ENCODE data around the gene E2F4. TPM values are rescaled to one million over a fixed set of nuclear protein-coding genes. Genes with fewer than 3 reads are reported as not detected.

Gene E2F4
- total RNA-seq, 1 experiment from 2014 or later: 74.5 TPM

GRCh38 chr16:67166598-67167168 lies 25.3 kb upstream of the E2F4 start:
- no peak for DNase-seq (ENCODE audit: low read depth, low spot score)
- in situ Hi-C loops (cut with HindIII; ENCODE audit: low pct_unique_long_range_greater_than_20kb, low sequenced_read_pairs): no loop called here

GRCh38 chr16:67167588-67167987 lies 24.4 kb upstream of the E2F4 start:
- Histone ChIP-seq H3K4me1 (ENCODE audit: control insufficient read depth, insufficient read depth, low read length) (peaks cover 14% of the 10 kb centered on the region), H3K9me3 (ENCODE audit: control insufficient read depth, insufficient read depth, low read depth, low read length) (no peaks in the 10 kb centered on the region), H3K36me3 (ENCODE audit: control insufficient read depth, insufficient read depth, low read length) (no peaks in the 10 kb centered on the region; the same call in 1 of the 2 replicates), H3K27ac (ENCODE audit: low read length) (no peak overlapping the region), H3K4me3 (ENCODE audit: low read depth in 2 of 2, low read length in 2 of 2) (no peak overlapping the region), H3K27me3 (ENCODE audit: control insufficient read depth, insufficient read depth, low read length) (no peaks in the 10 kb centered on the region)
- TF ChIP-seq REST (IDR thresholded peaks at IDR 0.05; ENCODE audit: insufficient read depth in 1 of 2, low read depth in 2 of 2, low read length in 1 of 2): no peak
- TF ChIP-seq SIN3A (IDR thresholded peaks at IDR 0.05; ENCODE audit: borderline replicate concordance, insufficient read depth, low read depth, low read length): no peak
- no peak for TF ChIP-seq POLR2AphosphoS5 (IDR thresholded peaks at IDR 0.05; ENCODE audit: low read depth, low read length)
- TF ChIP-seq, protein P1, sequence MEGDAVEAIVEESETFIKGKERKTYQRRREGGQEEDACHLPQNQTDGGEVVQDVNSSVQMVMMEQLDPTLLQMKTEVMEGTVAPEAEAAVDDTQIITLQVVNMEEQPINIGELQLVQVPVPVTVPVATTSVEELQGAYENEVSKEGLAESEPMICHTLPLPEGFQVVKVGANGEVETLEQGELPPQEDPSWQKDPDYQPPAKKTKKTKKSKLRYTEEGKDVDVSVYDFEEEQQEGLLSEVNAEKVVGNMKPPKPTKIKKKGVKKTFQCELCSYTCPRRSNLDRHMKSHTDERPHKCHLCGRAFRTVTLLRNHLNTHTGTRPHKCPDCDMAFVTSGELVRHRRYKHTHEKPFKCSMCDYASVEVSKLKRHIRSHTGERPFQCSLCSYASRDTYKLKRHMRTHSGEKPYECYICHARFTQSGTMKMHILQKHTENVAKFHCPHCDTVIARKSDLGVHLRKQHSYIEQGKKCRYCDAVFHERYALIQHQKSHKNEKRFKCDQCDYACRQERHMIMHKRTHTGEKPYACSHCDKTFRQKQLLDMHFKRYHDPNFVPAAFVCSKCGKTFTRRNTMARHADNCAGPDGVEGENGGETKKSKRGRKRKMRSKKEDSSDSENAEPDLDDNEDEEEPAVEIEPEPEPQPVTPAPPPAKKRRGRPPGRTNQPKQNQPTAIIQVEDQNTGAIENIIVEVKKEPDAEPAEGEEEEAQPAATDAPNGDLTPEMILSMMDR (IDR thresholded peaks at IDR 0.05): no peak
- no peak for TF ChIP-seq TCF7L2 (IDR thresholded peaks at IDR 0.05; ENCODE audit: low read depth, low read length)
- ChIA-PET CTCF (no interaction called here), POLR2A (no interaction called here)
- in situ Hi-C loops (cut with HindIII; ENCODE audit: low pct_unique_long_range_greater_than_20kb, low sequenced_read_pairs): no loop called here
- BruUV-seq (replicated peaks): no TSS peak
- DNase-seq (ENCODE audit: low read depth, low spot score) (no peak), ATAC-seq (no peak)
- intact Hi-C loops (cut with micrococcal nuclease; ENCODE audit: unreplicated experiment): no loop called here

More at GRCh38 chr16:67166598-67167168, 25.3 kb upstream of the E2F4 start:
- TF ChIP-seq TCF7L2 (IDR thresholded peaks at IDR 0.05; ENCODE audit: low read depth, low read length) (no peak), SIN3A (IDR thresholded peaks at IDR 0.05; ENCODE audit: borderline replicate concordance, insufficient read depth, low read depth, low read length) (no peak), REST (IDR thresholded peaks at IDR 0.05; ENCODE audit: insufficient read depth in 1 of 2, low read depth in 2 of 2, low read length in 1 of 2) (no peak)
- Histone ChIP-seq H3K36me3 (ENCODE audit: control insufficient read depth, insufficient read depth, low read length) (no peaks in the 10 kb centered on the region; the same call in 1 of the 2 replicates), H3K9me3 (ENCODE audit: control insufficient read depth, insufficient read depth, low read depth, low read length) (no peaks in the 10 kb centered on the region), H3K4me3 (ENCODE audit: low read depth in 2 of 2, low read length in 2 of 2) (no peak overlapping the region), H3K4me1 (ENCODE audit: control insufficient read depth, insufficient read depth, low read length) (peaks cover 14% of the 10 kb centered on the region), H3K27ac (ENCODE audit: low read length) (no peak overlapping the region), H3K27me3 (ENCODE audit: control insufficient read depth, insufficient read depth, low read length) (no peaks in the 10 kb centered on the region)
- ChIA-PET CTCF (no interaction called here), POLR2A (no interaction called here)
- BruUV-seq (replicated peaks): no TSS peak
- ATAC-seq: no peak
- intact Hi-C loops (cut with micrococcal nuclease; ENCODE audit: unreplicated experiment): no loop called here

Data from Panc1 (cell line).